WTC11 (cell line): ENCODE measurements around the gene PGGHG.

Experiments used
- AFF4 ChIP-seq: sonication (generic); formaldehyde crosslinking; IDR thresholded peaks from 2 replicates; pipeline ENCODE4 v1.8.1; 2023; ENCODE audit warnings: mild to moderate bottlenecking, missing genetic modification reagents, borderline replicate concordance
- CTCF ChIP-seq: fragments of 200-600 bp; IDR thresholded peaks from 2 replicates; pipeline ENCODE4 v1.8.0; 2022; ENCODE audit warnings: antibody characterized with exemption
- E2F1 ChIP-seq: sonication (generic); formaldehyde crosslinking; IDR thresholded peaks from 2 replicates; pipeline ENCODE4 v1.8.0; 2022; ENCODE audit warnings: mild to moderate bottlenecking, missing genetic modification reagents
- E2F5 ChIP-seq: sonication (generic); formaldehyde crosslinking; IDR thresholded peaks from 2 replicates; pipeline ENCODE4 v1.8.1; 2022; ENCODE audit warnings: mild to moderate bottlenecking, moderate library complexity, missing genetic modification reagents
- ETV6 ChIP-seq: sonication (generic); formaldehyde crosslinking; IDR thresholded peaks from 2 replicates; pipeline ENCODE4 v1.8.1; 2022; ENCODE audit warnings: mild to moderate bottlenecking, missing genetic modification reagents
- GRHL2 ChIP-seq: fragments of 250-450 bp; sonication (Bioruptor Pico); IDR thresholded peaks from 2 replicates; pipeline ENCODE4 v1.8.0; 2022; ENCODE audit warnings: mild to moderate bottlenecking, moderate library complexity; ENCODE audit not compliant: insufficient replicate concordance, severe bottlenecking
- JUN ChIP-seq: sonication (generic); formaldehyde crosslinking; IDR thresholded peaks from 2 replicates; pipeline ENCODE4 v1.8.0; 2023; ENCODE audit warnings: mild to moderate bottlenecking, missing genetic modification reagents
- MAX ChIP-seq: sonication (generic); formaldehyde crosslinking; IDR thresholded peaks from 2 replicates; pipeline ENCODE4 v1.8.0; 2022; ENCODE audit warnings: mild to moderate bottlenecking, missing genetic modification reagents
- NR1H2 ChIP-seq: sonication (generic); formaldehyde crosslinking; IDR thresholded peaks from 2 replicates; pipeline ENCODE4 v1.9.0; 2021; ENCODE audit warnings: mild to moderate bottlenecking, moderate library complexity, missing genetic modification reagents
- USF2 ChIP-seq: sonication (generic); formaldehyde crosslinking; IDR thresholded peaks from 2 replicates; pipeline ENCODE4 v1.8.1; 2023; ENCODE audit warnings: mild to moderate bottlenecking, missing genetic modification reagents, moderate library complexity

GRCh38 chr11:304915-305843 lies 16.3 kb downstream of the PGGHG start:
- TF ChIP-seq MAX: no peak
- TF ChIP-seq AFF4 (CRISPR knock-in tag): no peak
- TF ChIP-seq CTCF: peak; percentile 34
- TF ChIP-seq E2F1 (CRISPR knock-in tag): no peak
- TF ChIP-seq NR1H2 (CRISPR knock-in tag): no peak
- TF ChIP-seq JUN: no peak
- TF ChIP-seq E2F5 (CRISPR knock-in tag): no peak
- TF ChIP-seq USF2 (CRISPR knock-in tag): no peak
- TF ChIP-seq ETV6 (CRISPR knock-in tag): no peak
- no peak for TF ChIP-seq GRHL2 (CRISPR knock-in tag)
